GM06990 (cell line): ENCODE results near the gene PVRIG.
"Not testable (repeated sequence)": the region's sequence is repeated elsewhere in the genome, so short reads cannot be mapped to it uniquely, and the experiment has no call there.

Source experiments
- DNase-seq: peaks from one replicate; pipeline ENCODE4 v3.0.0-alpha.2; 2011; ENCODE audit not compliant: insufficient read length; ENCODE audit errors: extremely low read depth
- H3K27me3 ChIP-seq: replicated peaks from 2 replicates; pipeline ENCODE4 v1.6.0; 2011; ENCODE audit warnings: low read length; ENCODE audit not compliant: control insufficient read depth, insufficient read depth
- H3K36me3 ChIP-seq: 2 replicates; pipeline ENCODE4 v1.5.1; 2011; ENCODE audit warnings: low read length; ENCODE audit not compliant: control insufficient read depth, insufficient read depth
- H3K4me3 ChIP-seq: replicated peaks from 2 replicates; pipeline ENCODE4 v1.5.1; 2011; ENCODE audit warnings: low read depth, mild to moderate bottlenecking, control low read depth, low read length
- CTCF ChIP-seq: IDR thresholded peaks from 2 replicates; pipeline ENCODE4 v1.5.1; 2011; ENCODE audit warnings: low read length, control low read depth, mild to moderate bottlenecking, inconsistent platforms; ENCODE audit not compliant: insufficient read depth, poor library complexity, severe bottlenecking

The PVRIG gene

GRCh38 chr7:100195222-100195621, 24.5 kb upstream of the PVRIG start:
- no peak for TF ChIP-seq CTCF
- no peak for DNase-seq
- Histone ChIP-seq H3K27me3 (no peaks in the 10 kb centered on the region), H3K36me3 (no peaks in the 10 kb centered on the region), H3K4me3 (no peak overlapping the region)

GRCh38 chr7:100195901-100196322, 23.8 kb upstream of the PVRIG start:
- H3K36me3 ChIP-seq, H3K4me3 ChIP-seq, H3K27me3 ChIP-seq: not testable (repeated sequence)
- peak; percentile 82 for DNase-seq

GRCh38 chr7:100198266-100198665, 21.5 kb upstream of the PVRIG start:
- H3K4me3 ChIP-seq, result no peak overlapping the region
- no peaks in the 10 kb centered on the region for H3K36me3 ChIP-seq
- DNase-seq, result no peak
- H3K27me3 ChIP-seq, result no peaks in the 10 kb centered on the region
- no peak for TF ChIP-seq CTCF

- no peak for DNase-seq
- H3K4me3 ChIP-seq, result no peak overlapping the region
- H3K36me3 ChIP-seq, result no peaks in the 10 kb centered on the region
- H3K27me3 ChIP-seq, result no peaks in the 10 kb centered on the region
- no peak for TF ChIP-seq CTCF
These were observed 19.1 kb upstream of the PVRIG start for GRCh38 chr7:100200693-100201092.

GRCh38 chr7:100204454-100204853, 15.3 kb upstream of the PVRIG start:
- no peak for TF ChIP-seq CTCF
- Histone ChIP-seq H3K4me3 (no peak overlapping the region), H3K36me3 (no peaks in the 10 kb centered on the region), H3K27me3 (no peaks in the 10 kb centered on the region)
- DNase-seq, result no peak

- Histone ChIP-seq H3K27me3 (no peaks in the 10 kb centered on the region), H3K36me3 (no peaks in the 10 kb centered on the region), H3K4me3 (no peak overlapping the region)
- TF ChIP-seq CTCF, result peak; percentile 10
- DNase-seq, result peak; percentile 63
These were observed 10.8 kb upstream of the PVRIG start for GRCh38 chr7:100208911-100209408.
